KBM-7 (cell line): ENCODE measurements around the gene FBXW2.

Experiments
- DNase-seq: peaks from one replicate; pipeline ENCODE4 v3.0.0-alpha.2; 2015
- in situ Hi-C: fragments of 300-500 bp; cut with MboI; formaldehyde crosslinking; loops from 2 replicates; pipeline ENCODE4 v1.14.3; 2020; ENCODE audit warnings: low sequenced_read_pairs, low pct_unique_long_range_greater_than_20kb, mixed read lengths

FBXW2 gene

DNA sequence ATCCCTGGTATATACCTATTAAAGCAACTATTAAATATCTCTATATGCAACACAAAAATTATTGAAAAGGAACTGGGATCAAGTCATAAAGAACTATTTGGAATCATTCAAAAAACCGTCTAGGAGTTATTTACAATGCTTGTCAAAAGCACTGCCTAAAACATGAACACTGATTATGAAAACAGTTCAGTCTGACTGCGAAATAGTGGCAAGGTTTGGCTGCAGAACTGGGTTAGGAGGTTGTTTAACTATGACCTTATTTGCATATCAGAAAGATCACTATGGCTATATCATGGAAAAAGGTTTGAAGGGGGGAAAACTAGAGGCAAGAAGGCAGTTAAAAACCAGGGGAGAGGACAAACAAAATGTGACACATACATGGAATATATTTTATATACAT is 12.0 kb downstream of the FBXW2 start:
- in situ Hi-C loops, result no loop called here
- no peak for DNase-seq

DNA sequence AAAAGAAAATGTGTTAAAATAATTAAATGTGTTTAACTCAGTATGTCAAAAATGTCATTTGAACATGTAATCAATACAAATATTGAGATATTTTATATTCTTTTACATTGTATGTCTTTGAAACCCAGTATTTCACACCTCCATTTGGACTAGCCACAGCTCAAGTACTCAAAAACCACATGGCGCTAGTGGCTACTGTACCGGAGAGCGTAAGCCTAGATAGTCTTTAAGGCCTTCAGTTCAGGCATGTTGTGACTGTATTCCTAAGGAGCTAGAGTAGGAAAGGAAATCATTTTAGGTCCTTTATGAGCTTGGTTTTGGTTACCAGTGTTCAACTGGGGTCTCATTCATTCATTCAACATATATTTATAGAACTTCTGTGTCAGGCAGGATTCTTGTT is 12.8 kb downstream of the FBXW2 start:
- no peak for DNase-seq
- in situ Hi-C loops, result no loop called here

DNA sequence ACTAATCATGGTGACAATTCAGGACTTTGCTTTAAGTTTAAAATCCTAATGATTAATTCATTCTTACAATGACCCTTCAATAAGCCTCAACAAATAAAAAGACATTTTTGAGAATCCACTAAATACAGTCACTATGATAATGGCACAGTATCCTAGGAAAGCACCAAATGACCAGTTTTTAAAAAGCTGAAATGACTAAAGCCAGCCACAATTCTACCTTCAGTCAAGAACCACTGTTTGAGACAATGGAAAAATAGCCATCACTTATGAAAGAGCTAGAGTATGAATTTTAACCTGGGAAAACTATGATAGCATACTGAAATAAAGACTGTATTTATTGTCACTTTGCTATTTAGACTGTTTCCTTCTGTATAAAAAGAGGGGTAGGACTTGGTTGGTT is 14.0 kb downstream of the FBXW2 start:
- in situ Hi-C loops, result no loop called here
- DNase-seq, result no peak

DNA sequence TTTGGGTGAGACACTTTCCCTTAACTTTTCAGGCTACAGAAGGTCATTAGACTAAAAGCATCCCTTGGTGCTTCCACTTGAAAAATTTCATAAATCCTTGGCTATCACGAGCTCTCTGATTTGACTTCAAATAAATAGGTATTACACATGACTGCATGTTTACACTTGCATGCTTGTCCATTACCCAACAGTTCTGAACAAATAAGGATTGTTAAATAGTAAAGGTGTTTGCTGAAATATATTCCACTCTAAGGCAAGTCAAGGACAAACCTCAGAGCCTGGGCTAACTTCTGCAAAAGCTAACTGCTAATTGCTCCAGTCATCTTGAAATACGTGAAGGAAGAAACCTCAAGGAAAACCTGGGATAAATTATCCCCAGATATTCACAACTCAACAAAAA is 14.5 kb downstream of the FBXW2 start:
- in situ Hi-C loops, result no loop called here
- DNase-seq, result no peak

DNA sequence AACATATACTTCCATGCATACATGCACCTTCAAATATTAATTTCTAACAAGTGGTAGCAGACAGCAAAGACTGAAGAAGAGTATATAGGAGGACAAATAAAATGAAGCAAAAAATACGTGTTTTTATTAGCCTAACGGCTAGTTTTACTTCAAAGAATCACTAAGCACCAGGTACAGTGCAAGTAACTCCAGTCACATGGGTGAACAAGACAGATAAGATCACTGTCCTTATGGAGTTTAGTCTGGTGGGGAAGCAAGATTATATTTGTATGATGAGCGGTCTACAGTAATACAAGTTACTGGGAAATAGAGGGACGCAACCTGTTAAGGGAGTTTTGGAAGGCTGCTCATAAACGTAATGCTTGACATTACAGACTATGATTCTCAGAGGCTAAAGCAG is 16.0 kb downstream of the FBXW2 start:
- DNase-seq, result no peak
- in situ Hi-C loops, result no loop called here

DNA sequence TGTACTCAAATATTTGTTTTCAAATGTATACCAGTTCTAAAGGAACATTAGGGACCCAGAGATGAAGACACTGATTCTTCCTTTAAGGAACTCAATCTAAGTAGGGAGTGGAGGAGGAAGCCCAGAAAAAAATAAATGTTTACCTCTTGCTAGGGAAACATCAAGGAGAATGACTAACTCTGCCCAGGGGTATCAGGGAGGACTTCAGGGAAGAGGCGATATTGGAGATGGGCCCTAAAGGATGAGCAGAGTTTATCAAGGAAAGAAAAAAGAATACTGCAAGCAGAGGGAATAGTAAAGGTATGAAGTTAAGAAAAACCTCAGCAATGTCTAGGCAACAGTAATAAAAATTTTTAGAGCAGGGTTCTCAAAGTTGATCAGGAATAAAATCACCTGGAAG is 16.4 kb downstream of the FBXW2 start:
- DNase-seq, result no peak
- in situ Hi-C loops, result no loop called here

DNA sequence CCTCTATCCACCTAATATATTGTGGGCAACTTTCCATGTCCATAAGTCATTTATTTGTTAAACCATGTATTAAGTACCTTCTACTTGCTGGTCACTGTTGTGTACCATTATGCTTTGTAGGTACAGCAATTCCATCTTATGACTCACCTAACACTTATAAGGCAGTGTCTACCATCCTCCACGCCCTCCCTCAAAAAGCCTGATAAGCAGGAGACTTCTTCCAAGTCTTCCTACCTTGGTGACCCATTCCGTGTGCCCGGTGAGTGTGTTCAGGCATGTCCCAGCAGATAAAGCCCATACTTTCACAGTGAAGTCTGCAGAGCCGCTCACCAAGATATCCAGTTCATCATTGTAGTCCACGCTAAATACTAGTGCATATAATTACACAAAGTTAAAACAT is 17.4 kb downstream of the FBXW2 start:
- in situ Hi-C loops, result no loop called here
- DNase-seq, result no peak

DNA sequence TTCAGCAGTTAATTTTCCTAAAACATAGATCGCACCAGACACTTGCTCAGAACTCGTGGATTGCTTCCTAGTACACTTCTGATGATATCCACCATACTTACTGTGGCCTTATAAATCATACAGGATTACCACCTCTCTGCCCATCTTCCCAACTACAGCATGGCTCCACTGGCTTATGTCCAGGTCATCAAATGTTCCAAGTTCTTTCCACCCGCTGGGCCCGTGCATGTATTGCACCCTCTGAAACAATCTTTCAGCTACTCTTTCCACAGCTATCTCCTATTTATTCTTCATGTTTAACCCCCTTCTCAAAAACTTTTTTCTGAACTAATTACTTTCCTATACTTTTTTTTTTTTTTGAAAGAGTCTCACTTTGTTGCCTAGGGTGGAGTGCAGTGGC is 18.5 kb downstream of the FBXW2 start:
- in situ Hi-C loops, result no loop called here
- no peak for DNase-seq

DNA sequence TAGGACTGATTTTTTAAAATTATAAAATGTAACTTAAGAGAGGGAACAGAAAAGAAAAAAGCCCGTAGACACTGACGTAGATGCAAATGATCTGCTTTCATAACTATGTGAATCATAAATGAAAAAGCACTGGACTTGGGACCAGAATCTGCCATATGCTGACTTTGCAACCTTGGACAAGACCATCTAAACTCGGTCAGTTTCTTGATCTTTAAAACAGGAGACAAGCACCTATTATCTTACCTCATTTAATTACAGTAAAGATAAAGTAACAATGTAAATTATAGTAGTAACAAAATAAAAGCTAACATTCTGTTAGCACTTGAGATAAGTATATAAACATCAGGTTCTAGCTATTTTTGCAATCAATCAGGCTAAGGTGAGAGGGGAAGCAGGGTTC is 20.0 kb downstream of the FBXW2 start:
- in situ Hi-C loops, result no loop called here
- DNase-seq, result no peak

DNA sequence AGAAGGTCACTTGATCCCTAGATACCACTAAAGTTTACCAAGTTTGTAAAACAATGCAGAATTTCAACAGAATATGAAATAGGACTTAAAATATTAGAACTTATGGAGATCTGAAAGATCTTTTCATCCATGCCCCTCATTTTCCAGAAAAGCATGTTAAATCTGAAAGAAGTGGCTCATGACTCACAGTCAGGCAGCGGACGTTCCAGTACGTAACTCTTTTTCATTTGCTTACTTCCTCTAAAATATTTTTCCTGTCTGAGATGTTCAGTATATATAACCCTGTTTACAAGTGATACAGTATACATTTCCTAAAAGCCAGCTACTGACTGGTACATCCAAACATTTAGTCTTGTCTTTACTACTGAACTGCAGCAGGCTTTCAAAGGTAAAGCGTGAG is 22.3 kb downstream of the FBXW2 start:
- in situ Hi-C loops, result no loop called here

DNA sequence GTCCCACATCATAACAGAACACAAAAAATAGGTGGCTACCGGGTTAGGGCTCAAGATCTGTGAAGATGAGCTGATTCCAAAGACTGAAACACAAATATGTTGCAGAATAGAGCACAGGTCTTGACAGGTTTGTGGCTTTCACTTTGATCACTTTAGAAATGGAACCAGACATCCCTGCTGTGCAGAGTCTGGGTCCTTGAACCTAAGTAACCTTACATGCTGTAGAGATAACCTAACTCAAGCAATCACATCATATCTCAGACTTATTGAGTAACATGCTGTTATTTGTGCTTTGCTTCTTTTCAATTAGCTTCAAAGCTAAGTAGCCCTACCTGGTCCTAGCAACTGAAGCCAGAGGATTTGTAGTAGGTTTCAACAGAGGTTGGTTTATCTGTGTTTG is 24.3 kb downstream of the FBXW2 start:
- no peak for DNase-seq
- in situ Hi-C loops, result no loop called here

More for the DNA sequence above, 22.3 kb downstream of the FBXW2 start:
- no peak for DNase-seq

DNA sequence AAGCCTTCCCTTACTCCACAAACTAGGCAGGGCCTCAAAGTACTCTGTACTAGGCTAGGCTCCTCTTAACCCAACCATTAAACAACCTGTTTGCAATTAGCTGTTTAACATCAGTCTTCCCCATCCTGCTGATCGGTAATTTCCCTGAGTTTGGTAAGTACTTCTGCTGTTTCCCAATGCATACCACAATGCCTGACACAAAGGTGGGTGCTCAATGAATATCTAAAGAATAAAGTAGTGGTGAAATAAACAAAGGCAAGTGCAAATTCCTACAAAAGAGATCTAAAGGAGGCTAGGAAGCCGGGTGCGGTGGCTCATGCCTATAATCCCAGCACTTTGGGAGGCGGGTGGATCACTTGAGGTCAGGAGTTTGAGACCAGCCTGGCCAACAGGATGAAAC is 25.0 kb downstream of the FBXW2 start:
- in situ Hi-C loops, result no loop called here
- no peak for DNase-seq

DNA sequence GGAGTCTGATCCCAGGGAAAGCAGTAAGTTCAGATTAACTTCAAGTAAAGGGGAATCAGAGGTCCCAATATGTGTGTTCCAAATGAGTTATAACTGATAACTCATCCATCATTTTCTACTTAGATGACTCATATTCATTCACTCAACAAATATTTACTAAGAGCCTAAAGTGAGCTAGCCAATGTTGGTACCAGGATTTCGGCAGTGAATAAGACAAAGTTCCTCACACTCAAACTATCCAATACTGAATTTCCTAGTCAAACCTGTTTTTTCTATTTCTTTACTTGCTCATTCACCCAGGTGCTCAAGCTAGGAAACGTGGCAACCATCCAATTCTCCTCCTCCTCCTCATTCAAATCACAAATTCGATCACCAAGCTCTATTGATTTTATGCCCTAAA is 25.8 kb downstream of the FBXW2 start:
- in situ Hi-C loops, result no loop called here
- no peak for DNase-seq

DNA sequence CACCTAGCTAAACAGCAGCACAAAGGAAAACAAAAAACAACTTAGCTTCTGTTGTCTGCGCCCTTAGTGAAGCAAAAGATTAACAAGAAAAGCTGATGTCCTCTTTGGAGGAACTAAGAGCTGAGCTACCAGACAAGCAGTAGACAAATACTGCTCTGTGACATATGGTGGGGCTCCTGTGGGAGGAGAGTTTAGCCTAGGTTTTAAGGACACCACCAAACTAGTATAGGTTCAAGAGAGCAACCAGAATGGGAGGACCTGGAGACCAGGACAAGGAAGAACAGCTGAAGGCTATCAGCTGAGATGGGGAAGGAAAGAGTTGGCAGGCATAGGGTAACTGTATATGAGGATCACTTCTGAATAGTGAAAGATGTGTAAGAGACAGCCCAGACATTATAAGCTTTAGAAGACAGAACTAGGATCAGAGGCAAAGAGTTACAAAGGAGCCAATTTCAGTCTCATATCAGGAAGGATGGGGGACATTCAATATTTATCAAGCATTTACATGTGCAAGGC is 27.2 kb downstream of the FBXW2 start:
- in situ Hi-C loops, result no loop called here
- no peak for DNase-seq

DNA sequence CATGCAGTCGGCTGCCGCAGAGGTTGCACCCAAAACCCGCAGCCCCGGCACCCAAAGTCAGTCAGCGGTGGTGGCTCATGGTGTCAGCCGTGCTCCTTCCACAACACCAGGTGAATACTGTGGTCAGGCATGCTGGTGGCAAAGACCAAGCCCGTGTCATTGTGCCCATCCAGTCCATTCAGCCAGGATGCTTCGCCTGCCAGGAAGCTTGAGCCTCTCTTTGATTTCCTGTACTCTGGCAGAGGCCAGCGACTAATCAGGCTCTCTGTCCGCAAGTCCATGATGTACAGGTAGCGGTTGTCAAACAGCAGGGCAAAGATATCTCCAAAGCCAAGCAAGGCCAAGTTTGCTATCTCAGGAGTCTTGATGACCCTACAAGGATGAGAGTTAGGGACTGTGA is 28.7 kb downstream of the FBXW2 start:
- in situ Hi-C loops, result no loop called here
- no peak for DNase-seq

DNA sequence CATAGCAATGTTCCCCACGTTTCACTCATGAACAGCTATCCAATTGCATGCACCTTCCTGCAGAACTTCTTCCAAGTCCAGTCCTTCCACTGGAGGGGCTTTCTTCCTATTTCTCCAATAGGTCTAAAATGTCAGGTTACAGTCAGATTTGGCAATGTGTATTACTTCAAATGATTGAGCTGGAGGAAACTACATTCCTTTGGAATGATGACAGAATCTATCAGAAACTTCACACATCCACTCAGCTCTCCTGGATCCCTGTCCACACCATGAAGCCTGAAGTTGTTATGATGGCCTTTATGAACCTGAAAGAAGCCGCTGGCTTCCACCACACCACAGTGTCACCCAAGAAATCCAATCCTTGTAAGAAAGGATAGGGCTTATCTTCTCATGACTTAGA is 32.2 kb downstream of the FBXW2 start:
- in situ Hi-C loops, result no loop called here
- no peak for DNase-seq

DNA sequence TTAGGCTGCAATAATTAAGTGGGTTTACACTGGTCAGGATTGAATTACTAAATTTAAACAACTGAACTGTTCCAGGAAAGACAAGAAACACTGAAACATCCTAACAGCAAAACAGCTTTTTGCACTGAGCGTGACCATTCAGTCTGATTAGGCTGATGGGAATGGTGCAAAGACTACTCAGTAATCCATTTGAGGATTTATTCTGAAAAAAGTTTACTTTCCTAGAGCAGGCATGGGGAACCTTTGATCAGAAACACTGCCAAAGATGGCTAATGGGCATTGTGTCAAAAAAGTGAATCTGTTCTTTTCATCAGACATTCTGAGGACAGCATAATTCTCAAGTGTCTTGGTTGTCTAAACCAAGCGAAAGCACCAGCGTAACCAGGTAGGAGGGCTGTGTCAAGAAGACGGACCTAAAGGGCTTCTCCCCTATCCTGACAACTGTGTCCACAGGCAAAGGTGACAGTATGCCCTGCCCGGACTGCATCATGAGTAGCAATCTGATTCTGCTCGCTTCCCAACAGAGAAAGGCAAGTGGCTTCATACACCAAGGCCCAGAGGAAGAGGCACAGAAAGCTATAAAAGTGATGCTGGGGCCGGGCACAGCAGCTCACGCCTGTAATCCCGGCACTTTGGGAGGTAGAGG is 33.3 kb downstream of the FBXW2 start:
- in situ Hi-C loops, result no loop called here
- DNase-seq, result no peak

DNA sequence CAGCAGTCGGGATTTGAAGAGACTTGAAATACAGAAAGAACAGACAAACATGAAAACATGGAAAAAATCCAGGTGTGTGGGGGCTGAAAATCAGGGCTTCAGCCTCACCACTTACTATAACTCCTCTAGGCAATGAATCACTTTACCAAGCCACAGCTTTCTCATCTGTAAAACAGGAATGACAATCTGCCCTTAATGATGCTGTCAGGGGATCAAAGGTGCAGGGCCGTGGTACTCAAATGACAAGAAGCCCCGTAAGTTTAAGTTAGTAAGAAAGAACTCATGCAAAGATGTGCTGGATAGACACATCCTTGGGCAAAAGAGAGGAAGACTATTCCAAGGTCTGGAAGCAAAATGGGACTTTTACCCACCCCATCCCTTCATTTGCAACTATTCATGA is 34.7 kb downstream of the FBXW2 start:
- DNase-seq, result no peak

DNA sequence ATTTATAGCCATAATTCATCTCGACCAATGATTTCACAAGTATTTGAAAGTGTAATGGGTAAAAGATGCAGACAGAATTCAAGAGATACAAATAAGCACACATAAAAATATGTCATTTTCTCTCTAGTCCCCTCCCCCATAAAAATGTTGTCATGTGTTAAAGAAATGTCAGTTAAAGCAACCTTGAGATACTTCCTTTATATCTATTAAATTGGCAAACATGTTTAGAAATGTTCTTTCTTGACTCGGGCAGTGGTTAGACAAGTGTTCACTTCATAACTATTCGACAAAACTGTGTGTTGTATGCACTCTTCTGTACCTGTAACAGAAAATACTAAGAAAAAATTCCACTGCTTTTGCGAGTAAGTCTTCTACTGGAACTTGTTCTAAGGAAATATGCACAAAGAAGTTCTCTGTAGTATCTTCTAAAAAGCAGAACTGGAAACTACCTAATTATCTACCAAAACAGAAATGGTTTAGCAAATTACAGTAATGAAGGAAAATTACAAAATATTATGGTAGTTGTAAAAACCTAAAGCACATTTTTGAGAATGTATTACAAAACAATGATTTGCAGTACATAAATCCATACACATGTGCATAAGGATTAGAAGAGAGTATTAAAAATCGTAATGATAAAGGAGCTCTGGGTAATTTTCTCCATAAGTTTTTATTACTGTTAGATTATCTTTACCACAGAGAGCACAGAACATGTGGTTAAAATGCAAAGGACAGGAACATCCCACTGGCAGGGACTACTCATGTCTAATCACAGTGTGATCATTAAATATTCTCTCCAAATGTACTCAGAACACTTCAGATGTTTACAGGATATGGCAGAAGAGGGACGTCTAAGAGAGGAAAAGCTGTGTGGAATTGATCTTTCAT is 35.9 kb downstream of the FBXW2 start:
- in situ Hi-C loops, result no loop called here

More for the DNA sequence above, 34.7 kb downstream of the FBXW2 start:
- in situ Hi-C loops, result no loop called here

DNA sequence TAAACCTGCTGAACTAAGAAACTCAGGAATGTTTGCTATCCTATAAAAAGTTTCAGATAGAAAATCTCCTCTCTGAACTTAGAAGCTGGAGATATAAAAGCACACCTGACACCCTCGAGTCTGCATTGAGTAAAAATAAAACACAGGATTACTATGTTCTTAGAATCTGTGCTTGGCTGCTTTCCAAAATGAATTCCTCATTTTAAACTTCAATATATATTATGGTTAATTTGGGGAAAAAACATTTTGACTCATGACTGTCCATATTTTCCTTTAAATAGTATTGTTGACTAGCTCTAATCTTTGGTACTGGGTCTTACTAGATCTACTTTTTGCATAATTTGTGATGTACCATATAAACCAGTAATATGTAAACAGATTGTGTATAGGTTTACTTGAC is 36.7 kb downstream of the FBXW2 start:
- no peak for DNase-seq
- in situ Hi-C loops, result no loop called here

More for the DNA sequence above, 35.9 kb downstream of the FBXW2 start:
- DNase-seq, result peak; percentile 52
